ENCODE data around the gene TNP1.
A peak's percentile ranks its signal among the peaks of the same experiment; 100 is the strongest.

The TNP1 gene

GRCh38 chr2:216850665-216851322, 9.1 kb downstream of the TNP1 start:
- Histone ChIP-seq H3K27me3 (ENCODE audit: insufficient read depth, poor library complexity, severe bottlenecking) (no peaks in the 10 kb centered on the region), H3K9me3 (ENCODE audit: severe bottlenecking) (no peaks in the 10 kb centered on the region), H3K36me3 (ENCODE audit: low read depth) (no peaks in the 10 kb centered on the region), H3K4me3 (ENCODE audit: severe bottlenecking) (no peak overlapping the region), H3K4me1 (ENCODE audit: insufficient read depth, poor library complexity, severe bottlenecking) (no peaks in the 10 kb centered on the region), H3K27ac (ENCODE audit: poor library complexity, severe bottlenecking) (no peak overlapping the region)
- ATAC-seq (ENCODE audit: low read depth) (no peak), DNase-seq (ENCODE audit: low spot score) (no peak)
- TF ChIP-seq CTCF (IDR thresholded peaks at IDR 0.05; ENCODE audit: poor library complexity, severe bottlenecking), result no peak

DNA sequence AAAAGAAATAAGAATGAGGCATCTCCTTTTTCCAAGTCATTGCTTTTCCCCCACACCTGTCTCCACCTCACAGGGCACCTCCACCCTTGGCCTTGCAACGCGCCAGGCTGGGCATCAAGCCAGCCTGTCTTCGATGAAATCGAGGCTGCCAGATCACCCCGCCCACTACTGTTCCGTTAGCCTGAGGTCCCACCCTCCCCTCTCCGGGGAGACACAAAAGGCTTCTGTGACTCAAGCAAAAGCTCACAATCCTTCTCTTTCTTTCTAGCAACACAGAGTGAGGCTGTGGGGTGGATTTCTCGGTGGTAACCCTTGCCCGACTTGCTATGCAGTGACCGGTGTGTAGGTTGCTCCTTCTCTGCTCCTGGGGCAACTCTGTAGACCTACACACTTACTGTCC, 9.9 kb downstream of the TNP1 start:
- no peaks in the 10 kb centered on the region for H3K36me3 ChIP-seq (ENCODE audit: low read depth)
- no peaks in the 10 kb centered on the region for H3K9me3 ChIP-seq (ENCODE audit: severe bottlenecking)
- no peak overlapping the region for H3K27ac ChIP-seq (ENCODE audit: poor library complexity, severe bottlenecking)
- H3K4me1 ChIP-seq (ENCODE audit: insufficient read depth, poor library complexity, severe bottlenecking), result no peaks in the 10 kb centered on the region
- ATAC-seq (ENCODE audit: low read depth) (peak; percentile 85), DNase-seq (ENCODE audit: low spot score) (peak; percentile 73)
- TF ChIP-seq CTCF (IDR thresholded peaks at IDR 0.05; ENCODE audit: poor library complexity, severe bottlenecking), result no peak
- H3K27me3 ChIP-seq (ENCODE audit: insufficient read depth, poor library complexity, severe bottlenecking), result no peaks in the 10 kb centered on the region
- no peak overlapping the region for H3K4me3 ChIP-seq (ENCODE audit: severe bottlenecking)

DNA sequence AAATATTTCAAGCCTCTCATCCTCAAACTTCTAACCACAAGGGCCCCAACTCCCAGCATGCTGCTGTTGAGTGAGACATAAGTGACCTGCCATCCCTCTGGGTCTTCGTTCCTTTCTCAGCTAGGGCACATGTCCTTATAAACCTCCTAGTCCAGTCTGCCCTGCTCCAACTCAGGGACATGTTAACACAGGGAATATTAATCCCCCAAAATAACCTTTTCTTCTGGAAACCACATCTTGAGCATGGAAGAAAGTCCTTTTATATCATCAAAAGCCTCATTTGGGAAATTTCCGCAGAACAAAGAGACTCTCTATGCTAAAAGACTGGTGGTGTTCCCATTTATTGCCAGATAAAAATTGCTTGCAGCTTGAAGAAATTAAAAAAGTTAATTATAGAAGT, 14.4 kb downstream of the TNP1 start:
- H3K27ac ChIP-seq (ENCODE audit: poor library complexity, severe bottlenecking), result no peak overlapping the region
- H3K9me3 ChIP-seq (ENCODE audit: severe bottlenecking), result no peaks in the 10 kb centered on the region
- no peaks in the 10 kb centered on the region for H3K4me1 ChIP-seq (ENCODE audit: insufficient read depth, poor library complexity, severe bottlenecking)
- DNase-seq (ENCODE audit: low spot score), result no peak
- H3K36me3 ChIP-seq (ENCODE audit: low read depth), result no peaks in the 10 kb centered on the region
- H3K4me3 ChIP-seq (ENCODE audit: severe bottlenecking), result no peak overlapping the region
- no peak for TF ChIP-seq CTCF (IDR thresholded peaks at IDR 0.05; ENCODE audit: poor library complexity, severe bottlenecking)
- no peaks in the 10 kb centered on the region for H3K27me3 ChIP-seq (ENCODE audit: insufficient read depth, poor library complexity, severe bottlenecking)
- ATAC-seq (ENCODE audit: low read depth), result no peak

DNA sequence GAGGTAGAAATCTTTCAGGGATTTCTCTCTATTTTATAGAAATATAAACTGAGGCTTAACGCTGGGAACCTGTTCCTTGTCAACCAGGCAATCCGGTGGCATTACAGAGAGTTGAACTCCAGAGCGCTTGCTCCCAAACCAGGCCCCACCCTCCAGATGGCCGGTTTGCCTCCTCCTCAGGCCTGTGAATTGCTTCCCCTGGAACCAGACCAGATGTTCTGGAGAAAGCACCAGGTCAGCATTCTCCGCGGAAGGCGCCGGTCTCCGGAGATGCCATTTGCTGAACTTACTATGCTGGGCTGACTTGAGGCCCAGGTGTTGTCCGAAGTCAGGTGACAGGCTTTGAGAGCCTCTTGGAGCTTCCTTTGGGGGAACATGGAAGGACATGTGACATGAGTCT, 17.2 kb downstream of the TNP1 start:
- Histone ChIP-seq H3K27me3 (ENCODE audit: insufficient read depth, poor library complexity, severe bottlenecking) (no peaks in the 10 kb centered on the region), H3K27ac (ENCODE audit: poor library complexity, severe bottlenecking) (no peak overlapping the region), H3K9me3 (ENCODE audit: severe bottlenecking) (no peaks in the 10 kb centered on the region), H3K36me3 (ENCODE audit: low read depth) (no peaks in the 10 kb centered on the region), H3K4me3 (ENCODE audit: severe bottlenecking) (no peak overlapping the region), H3K4me1 (ENCODE audit: insufficient read depth, poor library complexity, severe bottlenecking) (no peaks in the 10 kb centered on the region)
- TF ChIP-seq CTCF (IDR thresholded peaks at IDR 0.05; ENCODE audit: poor library complexity, severe bottlenecking), result no peak
- no peak for ATAC-seq (ENCODE audit: low read depth)
- no peak for DNase-seq (ENCODE audit: low spot score)

DNA sequence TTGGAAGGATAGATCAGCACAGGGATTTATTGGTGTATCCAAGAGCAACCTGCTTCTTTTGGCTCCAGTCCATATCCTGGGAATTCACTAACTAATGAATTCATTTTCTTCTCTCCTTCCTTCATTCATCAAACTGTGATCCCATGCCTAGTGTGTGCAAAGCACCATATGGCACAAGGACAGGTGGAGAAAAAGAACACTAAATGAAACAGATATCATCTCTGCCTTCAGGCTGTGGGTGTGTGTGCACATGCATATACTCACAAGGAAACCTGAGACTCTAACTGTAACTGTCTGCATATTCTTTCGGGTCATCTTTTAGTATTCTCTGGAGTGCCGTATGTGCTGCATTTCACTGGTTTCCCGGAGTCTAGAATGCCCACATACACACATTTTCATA, 20.2 kb downstream of the TNP1 start:
- Histone ChIP-seq H3K9me3 (ENCODE audit: severe bottlenecking) (no peaks in the 10 kb centered on the region), H3K27me3 (ENCODE audit: insufficient read depth, poor library complexity, severe bottlenecking) (no peaks in the 10 kb centered on the region), H3K36me3 (ENCODE audit: low read depth) (no peaks in the 10 kb centered on the region), H3K27ac (ENCODE audit: poor library complexity, severe bottlenecking) (no peak overlapping the region), H3K4me1 (ENCODE audit: insufficient read depth, poor library complexity, severe bottlenecking) (no peaks in the 10 kb centered on the region), H3K4me3 (ENCODE audit: severe bottlenecking) (no peak overlapping the region)
- DNase-seq (ENCODE audit: low spot score) (no peak), ATAC-seq (ENCODE audit: low read depth) (no peak)
- TF ChIP-seq CTCF (IDR thresholded peaks at IDR 0.05; ENCODE audit: poor library complexity, severe bottlenecking), result no peak

All from RWPE2 (cell line).